ENCODE results near the gene TNK1.

Gene TNK1

GRCh38 chr17:7340179-7340578, 40.7 kb upstream of the TNK1 start:
- no peak for DNase-seq (ENCODE audit: low spot score)
- in situ Hi-C loops (cut with MboI; ENCODE audit: low pct_unique_long_range_greater_than_20kb, low sequenced_read_pairs, unreplicated experiment): no loop called here
- TF ChIP-seq, protein P1, sequence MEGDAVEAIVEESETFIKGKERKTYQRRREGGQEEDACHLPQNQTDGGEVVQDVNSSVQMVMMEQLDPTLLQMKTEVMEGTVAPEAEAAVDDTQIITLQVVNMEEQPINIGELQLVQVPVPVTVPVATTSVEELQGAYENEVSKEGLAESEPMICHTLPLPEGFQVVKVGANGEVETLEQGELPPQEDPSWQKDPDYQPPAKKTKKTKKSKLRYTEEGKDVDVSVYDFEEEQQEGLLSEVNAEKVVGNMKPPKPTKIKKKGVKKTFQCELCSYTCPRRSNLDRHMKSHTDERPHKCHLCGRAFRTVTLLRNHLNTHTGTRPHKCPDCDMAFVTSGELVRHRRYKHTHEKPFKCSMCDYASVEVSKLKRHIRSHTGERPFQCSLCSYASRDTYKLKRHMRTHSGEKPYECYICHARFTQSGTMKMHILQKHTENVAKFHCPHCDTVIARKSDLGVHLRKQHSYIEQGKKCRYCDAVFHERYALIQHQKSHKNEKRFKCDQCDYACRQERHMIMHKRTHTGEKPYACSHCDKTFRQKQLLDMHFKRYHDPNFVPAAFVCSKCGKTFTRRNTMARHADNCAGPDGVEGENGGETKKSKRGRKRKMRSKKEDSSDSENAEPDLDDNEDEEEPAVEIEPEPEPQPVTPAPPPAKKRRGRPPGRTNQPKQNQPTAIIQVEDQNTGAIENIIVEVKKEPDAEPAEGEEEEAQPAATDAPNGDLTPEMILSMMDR (IDR thresholded peaks at IDR 0.05; ENCODE audit: extremely low read depth, insufficient read depth, missing control alignments): no peak

GRCh38 chr17:7341842-7342241, 39.0 kb upstream of the TNK1 start:
- in situ Hi-C loops (cut with MboI; ENCODE audit: low pct_unique_long_range_greater_than_20kb, low sequenced_read_pairs, unreplicated experiment): no loop called here
- DNase-seq (ENCODE audit: low spot score): no peak
- TF ChIP-seq, protein P1 (IDR thresholded peaks at IDR 0.05; ENCODE audit: extremely low read depth, insufficient read depth, missing control alignments): no peak

DNA sequence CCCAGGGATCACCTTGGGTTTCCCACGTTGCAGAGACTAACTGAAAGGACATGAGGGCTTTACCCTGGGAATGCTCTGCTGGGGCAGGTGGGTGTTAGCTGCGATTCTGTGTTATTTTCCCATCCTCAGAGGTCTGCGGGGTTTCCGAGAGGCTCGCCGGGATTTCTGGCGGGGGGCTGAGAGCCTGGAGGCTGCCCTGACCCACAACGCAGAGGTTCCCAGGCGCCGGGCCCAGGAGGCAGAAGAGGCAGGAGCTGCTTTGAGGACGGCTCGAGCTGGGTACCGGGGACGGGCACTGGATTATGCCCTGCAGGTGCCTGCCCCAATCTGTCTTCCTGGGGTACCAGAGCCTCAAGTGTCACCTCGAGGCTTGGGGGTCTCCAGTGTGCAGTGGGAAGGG, 37.6 kb upstream of the TNK1 start:
- DNase-seq (ENCODE audit: low spot score): no peak
- in situ Hi-C loops (cut with MboI; ENCODE audit: low pct_unique_long_range_greater_than_20kb, low sequenced_read_pairs, unreplicated experiment): no loop called here
- TF ChIP-seq, protein P1 (IDR thresholded peaks at IDR 0.05; ENCODE audit: extremely low read depth, insufficient read depth, missing control alignments): no peak

DNA sequence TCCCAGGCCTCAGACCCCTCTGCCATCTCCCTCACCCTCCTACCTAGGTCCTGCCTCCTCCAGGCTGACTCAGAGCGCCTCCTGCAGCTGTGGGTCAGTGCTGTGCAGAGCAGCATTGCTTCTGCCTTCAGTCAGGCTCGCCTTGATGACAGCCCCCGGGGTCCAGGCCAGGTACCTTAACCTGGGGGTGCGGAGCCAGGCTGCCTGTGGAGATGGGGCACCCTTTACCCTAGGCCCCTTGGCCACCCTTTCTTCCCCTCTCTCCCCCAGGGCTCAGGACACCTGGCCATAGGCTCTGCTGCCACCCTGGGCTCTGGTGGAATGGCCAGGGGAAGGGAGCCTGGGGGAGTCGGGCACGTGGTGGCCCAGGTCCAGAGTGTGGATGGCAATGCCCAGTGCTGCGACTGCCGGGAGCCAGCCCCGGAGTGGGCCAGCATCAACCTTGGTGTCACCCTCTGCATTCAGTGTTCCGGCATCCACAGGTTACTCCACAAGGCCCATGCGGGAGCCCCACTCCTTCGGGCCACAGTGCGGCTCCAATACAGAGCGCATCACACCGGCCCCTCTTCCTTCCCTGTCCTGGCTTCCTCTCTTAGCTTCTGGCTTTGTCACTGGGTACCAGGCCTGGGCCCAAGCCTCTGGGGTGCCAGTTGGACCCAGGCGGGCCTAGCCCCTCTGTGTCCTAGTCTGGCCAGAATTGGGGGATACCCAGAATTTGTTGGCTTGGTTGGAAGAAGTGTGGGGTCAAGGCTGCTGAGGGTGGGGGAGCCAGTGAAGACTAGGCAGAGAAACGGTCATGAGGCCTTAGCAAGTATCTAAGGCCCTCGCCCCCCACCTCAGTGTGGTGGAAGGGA, 33.9 kb upstream of the TNK1 start:
- TF ChIP-seq, protein P1 (IDR thresholded peaks at IDR 0.05; ENCODE audit: extremely low read depth, insufficient read depth, missing control alignments): no peak
- in situ Hi-C loops (cut with MboI; ENCODE audit: low pct_unique_long_range_greater_than_20kb, low sequenced_read_pairs, unreplicated experiment): no loop called here
- no peak for DNase-seq (ENCODE audit: low spot score)

- TF ChIP-seq, protein P1 (IDR thresholded peaks at IDR 0.05; ENCODE audit: extremely low read depth, insufficient read depth, missing control alignments): no peak
- no peak for DNase-seq (ENCODE audit: low spot score)
- in situ Hi-C loops (cut with MboI; ENCODE audit: low pct_unique_long_range_greater_than_20kb, low sequenced_read_pairs, unreplicated experiment): no loop called here
Observed at GRCh38 chr17:7347630-7348477, 33.0 kb upstream of the TNK1 start.

DNA sequence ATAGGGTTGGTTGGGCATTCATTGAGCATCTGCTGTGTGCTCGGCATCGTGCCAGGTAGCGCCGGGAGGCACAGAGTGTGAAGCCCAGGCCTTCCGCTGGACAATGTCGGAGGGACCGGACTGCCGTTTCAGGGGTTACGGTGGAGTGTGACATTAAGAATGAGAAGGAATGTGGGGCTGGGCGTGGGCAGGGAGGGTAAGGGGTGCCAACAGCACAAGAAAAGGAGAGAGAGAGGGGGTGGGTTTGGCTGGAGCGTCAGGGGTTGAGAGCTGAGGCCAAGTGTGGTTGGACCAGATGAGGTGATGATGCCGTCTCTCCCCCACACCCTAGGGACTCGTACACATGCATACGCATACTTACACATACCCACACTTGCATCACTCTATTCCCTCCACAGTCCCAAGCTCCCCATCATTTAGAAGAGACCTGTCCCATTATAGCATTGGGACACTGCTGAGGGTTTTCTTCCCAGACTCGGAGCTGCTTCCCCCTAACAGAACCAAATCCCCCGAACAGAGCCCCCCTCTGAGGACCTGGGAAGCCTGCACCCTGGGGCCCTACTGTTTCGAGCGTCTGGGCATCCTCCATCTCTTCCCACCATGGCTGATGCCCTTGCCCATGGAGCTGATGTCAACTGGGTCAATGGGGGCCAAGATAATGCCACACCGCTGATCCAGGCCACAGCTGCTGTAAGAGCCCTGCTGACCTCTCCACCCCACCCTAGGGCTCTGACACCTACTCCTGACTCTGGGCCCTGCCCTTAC, 32.2 kb upstream of the TNK1 start:
- TF ChIP-seq, protein P1 (IDR thresholded peaks at IDR 0.05; ENCODE audit: extremely low read depth, insufficient read depth, missing control alignments): no peak
- DNase-seq (ENCODE audit: low spot score): no peak
- in situ Hi-C loops (cut with MboI; ENCODE audit: low pct_unique_long_range_greater_than_20kb, low sequenced_read_pairs, unreplicated experiment): no loop called here
